HEK293 (cell line): ENCODE measurements around the gene GPR3.

Source experiments
- CTCF ChIP-seq: fragments of 450-650 bp; formaldehyde crosslinking; IDR thresholded peaks from 2 replicates; pipeline ENCODE4 v1.5.1; 2016; ENCODE audit warnings: missing biosample characterization, missing genetic modification characterization
- GLI2 ChIP-seq: fragments of 450-650 bp; formaldehyde crosslinking; IDR thresholded peaks from 2 replicates; pipeline ENCODE4; 2017; ENCODE audit warnings: missing biosample characterization, missing genetic modification characterization, low read depth, borderline replicate concordance
- HOXA7 ChIP-seq: sonication (generic); formaldehyde crosslinking; IDR thresholded peaks from 2 replicates; pipeline ENCODE4 v1.8.1; 2022; ENCODE audit warnings: missing genetic modification reagents, borderline replicate concordance
- MEIS1 ChIP-seq: sonication (generic); formaldehyde crosslinking; IDR thresholded peaks from 2 replicates; pipeline ENCODE4 v1.8.1; 2022; ENCODE audit warnings: missing genetic modification reagents, mild to moderate bottlenecking, borderline replicate concordance
- REST ChIP-seq: fragments of 450-650 bp; formaldehyde crosslinking; IDR thresholded peaks from 2 replicates; pipeline ENCODE4 v1.5.1; 2016; ENCODE audit warnings: missing biosample characterization, missing genetic modification characterization
- ZBTB7A ChIP-seq: fragments of 450-650 bp; formaldehyde crosslinking; IDR thresholded peaks from 2 replicates; pipeline ENCODE4 v1.5.1; 2016; ENCODE audit warnings: low read depth, missing biosample characterization, missing genetic modification characterization
- ZBTB8A ChIP-seq: fragments of 450-650 bp; formaldehyde crosslinking; IDR thresholded peaks from 2 replicates; pipeline ENCODE4 v1.5.1; 2016; ENCODE audit warnings: missing biosample characterization, missing genetic modification characterization
- ZNF155 ChIP-seq: fragments of 450-650 bp; formaldehyde crosslinking; IDR thresholded peaks from 2 replicates; pipeline ENCODE4 v1.5.1; 2016; ENCODE audit warnings: missing biosample characterization, missing genetic modification characterization
- ZNF324 ChIP-seq: fragments of 450-650 bp; formaldehyde crosslinking; IDR thresholded peaks from 2 replicates; pipeline ENCODE4 v1.5.1; 2016; ENCODE audit warnings: missing biosample characterization, missing genetic modification characterization
- ZNF362 ChIP-seq: fragments of 450-650 bp; formaldehyde crosslinking; IDR thresholded peaks from 2 replicates; pipeline ENCODE4 v1.5.1; 2016; ENCODE audit warnings: missing biosample characterization, missing genetic modification characterization
- ZNF561 ChIP-seq: fragments of 450-650 bp; IDR thresholded peaks from 2 replicates; pipeline ENCODE4 v1.5.1; 2018; ENCODE audit warnings: missing biosample characterization, missing genetic modification characterization, borderline replicate concordance
- ZNF747 ChIP-seq: fragments of 450-650 bp; formaldehyde crosslinking; IDR thresholded peaks from 2 replicates; pipeline ENCODE4 v1.5.1; 2016; ENCODE audit warnings: missing biosample characterization, missing genetic modification characterization
- ZNF76 ChIP-seq: fragments of 450-650 bp; formaldehyde crosslinking; IDR thresholded peaks from 2 replicates; pipeline ENCODE4; 2016; ENCODE audit warnings: low read depth, missing biosample characterization, missing genetic modification characterization, borderline replicate concordance
- ZNF785 ChIP-seq: fragments of 450-650 bp; formaldehyde crosslinking; IDR thresholded peaks from 2 replicates; pipeline ENCODE4 v1.5.1; 2016; ENCODE audit warnings: missing biosample characterization, missing genetic modification characterization

GRCh38 chr1:27380766-27381733, 11.4 kb upstream of the GPR3 start:
- no peak for TF ChIP-seq ZNF362 (tag by site-specific recombination)
- no peak for TF ChIP-seq MEIS1 (CRISPR knock-in tag)
- TF ChIP-seq HOXA7 (CRISPR knock-in tag) = no peak
- TF ChIP-seq ZBTB7A (tag by site-specific recombination) = no peak
- TF ChIP-seq CTCF (tag by site-specific recombination) = no peak
- no peak for TF ChIP-seq ZNF785 (tag by site-specific recombination)
- TF ChIP-seq GLI2 (tag by site-specific recombination) = no peak
- TF ChIP-seq ZNF561 (tag by site-specific recombination) = no peak
- TF ChIP-seq ZNF76 = no peak
- TF ChIP-seq ZBTB8A (tag by site-specific recombination) = no peak
- no peak for TF ChIP-seq ZNF324 (tag by site-specific recombination)
- no peak for TF ChIP-seq ZNF747 (tag by site-specific recombination)
- no peak for TF ChIP-seq REST (tag by site-specific recombination)
- TF ChIP-seq ZNF155 (tag by site-specific recombination) = no peak
